HG03439 (cell line): ENCODE measurements around the gene KLK7.

Source experiments
- ATAC-seq: cut with Tn5 transposase; IDR thresholded peaks from one replicate; pipeline ENCODE4 v1.9.1; 2021; ENCODE audit warnings: mild to moderate bottlenecking, moderate library complexity; ENCODE audit not compliant: unreplicated experiment

Gene KLK7

DNA sequence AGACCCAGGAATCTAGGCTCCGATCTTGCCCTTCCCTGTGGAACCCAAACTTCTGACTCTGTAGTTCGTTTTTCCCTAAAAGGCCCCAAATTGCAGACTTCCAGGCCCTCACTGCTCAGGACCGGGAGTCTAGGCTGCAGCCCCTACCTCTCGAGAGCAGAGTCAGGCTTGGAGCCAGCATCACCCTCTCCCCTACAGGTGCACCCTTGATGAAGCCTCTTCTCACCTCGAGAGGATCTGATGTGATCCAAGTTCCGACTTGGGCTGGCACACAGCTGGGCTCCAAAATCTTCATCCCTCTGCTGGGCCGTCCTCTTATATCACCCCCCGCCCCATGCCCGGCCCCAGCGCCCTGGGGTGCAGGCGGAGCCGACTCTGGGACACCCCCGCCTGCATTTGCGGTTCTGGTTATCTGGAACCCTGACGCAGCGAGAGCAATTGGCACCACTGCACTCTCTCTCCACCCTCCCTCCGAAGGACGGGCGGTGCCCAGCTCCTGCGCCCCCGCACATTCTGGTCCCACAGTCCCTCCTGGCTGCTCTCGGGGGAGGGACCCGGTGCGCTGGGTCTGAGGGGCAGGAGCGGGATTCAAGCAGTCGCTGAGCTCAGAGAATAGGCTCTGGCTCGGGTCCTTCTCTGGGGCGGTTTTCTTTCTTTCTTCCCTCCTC is at the start of gene KLK7:
Gene KLK7, minus strand, starts transcription at position 293 of the 668 bp plus-strand sequence. CDS start 1,518 bp downstream, outside the sequence.
- ATAC-seq = no peak

- no peak for ATAC-seq
Observed at GRCh38 chr19:51031880-51032225, 48.1 kb upstream of the KLK7 start.

DNA sequence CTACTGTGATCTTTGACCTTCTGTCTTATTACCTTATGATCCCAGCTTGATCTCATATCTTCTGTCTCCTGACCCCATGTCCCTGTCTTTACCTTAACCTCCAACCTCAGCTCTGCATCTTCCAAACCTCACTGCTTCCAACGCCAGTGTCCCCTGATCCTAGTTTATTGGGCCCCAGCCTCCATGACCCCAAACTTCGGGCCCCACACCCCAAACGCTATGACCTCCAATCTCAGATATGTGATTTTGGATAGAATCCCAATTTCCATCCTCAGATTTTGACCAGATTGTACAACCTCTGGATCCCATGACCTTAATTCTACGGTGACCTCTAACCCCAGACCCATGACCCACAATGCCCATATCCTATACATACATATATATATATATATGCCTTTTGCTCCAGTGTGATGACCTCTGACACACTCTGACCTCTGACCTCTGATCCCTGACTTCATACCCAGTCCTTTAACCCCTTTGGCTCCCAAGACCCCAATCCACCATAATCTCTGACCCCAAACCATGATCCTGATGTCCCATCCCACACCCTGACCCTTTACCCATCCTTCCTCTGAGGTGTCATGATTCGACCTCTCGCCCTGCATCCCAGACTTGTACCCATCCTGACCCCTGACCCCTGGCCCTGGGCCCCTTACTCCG is 47.6 kb upstream of the KLK7 start:
- no peak for ATAC-seq

- ATAC-seq = no peak
Observed at GRCh38 chr19:51030631-51031030, 46.9 kb upstream of the KLK7 start.

DNA sequence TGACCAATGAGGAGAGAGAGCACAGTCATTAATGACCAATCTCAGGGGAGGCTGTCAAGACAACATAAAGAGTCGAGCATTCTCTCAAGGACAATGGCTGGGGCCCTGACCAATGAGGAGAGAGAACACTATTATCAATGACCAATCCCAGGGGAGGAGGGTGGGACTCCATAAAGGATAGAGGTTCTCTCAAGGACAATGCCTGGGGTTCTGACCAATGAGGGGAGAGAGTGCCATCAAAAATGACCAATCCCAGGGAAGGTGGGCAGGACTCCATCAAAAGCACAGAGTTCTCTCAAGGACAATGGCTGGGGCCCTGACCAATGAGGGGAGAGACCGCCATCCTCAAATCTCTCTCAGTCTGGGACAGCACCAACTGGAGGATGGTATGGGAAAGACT is 46.0 kb upstream of the KLK7 start:
- ATAC-seq = no peak

- no peak for ATAC-seq
Observed at GRCh38 chr19:51027873-51028272, 44.2 kb upstream of the KLK7 start.

DNA sequence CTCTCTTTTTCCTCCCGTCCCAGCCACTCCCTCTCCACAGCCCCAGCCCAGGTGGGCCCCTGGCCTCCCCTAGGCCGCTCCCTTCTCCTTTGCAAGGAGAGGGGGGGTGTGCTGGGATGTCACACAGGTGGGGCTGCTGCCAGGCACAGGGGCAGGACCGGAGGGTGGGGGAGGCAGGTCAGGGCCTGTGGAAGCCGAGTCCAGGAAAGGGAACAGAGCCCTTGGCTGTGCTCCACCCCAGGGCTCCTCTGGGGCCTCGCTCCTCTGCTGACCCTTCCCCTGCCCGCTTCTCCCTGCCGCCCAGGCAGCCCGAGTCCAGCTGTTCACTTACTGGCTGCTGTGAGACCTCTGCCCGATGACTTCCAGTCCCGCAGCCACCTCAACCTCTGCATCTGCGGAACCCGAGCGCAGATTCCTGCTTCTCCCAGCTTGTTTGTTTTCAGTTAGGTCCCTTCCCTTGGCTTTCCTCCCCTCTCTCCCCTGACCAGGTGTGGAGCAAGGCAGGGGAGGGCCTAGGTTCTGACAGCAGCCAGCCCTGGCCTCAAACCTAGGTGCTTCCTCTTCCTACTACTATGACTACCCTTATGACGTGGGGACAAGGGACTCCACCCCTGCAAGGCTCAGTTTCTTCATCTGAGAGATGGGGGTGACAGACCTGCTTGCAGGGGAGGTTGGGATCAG is 43.5 kb upstream of the KLK7 start:
- ATAC-seq = no peak

- ATAC-seq = no peak
Observed at GRCh38 chr19:51026554-51026831, 42.8 kb upstream of the KLK7 start, which contains the start of gene KLK11. Gene KLK11, minus strand, starts transcription at chr19:51026616. Its CDS starts 985 bp downstream, at chr19:51025631.

DNA sequence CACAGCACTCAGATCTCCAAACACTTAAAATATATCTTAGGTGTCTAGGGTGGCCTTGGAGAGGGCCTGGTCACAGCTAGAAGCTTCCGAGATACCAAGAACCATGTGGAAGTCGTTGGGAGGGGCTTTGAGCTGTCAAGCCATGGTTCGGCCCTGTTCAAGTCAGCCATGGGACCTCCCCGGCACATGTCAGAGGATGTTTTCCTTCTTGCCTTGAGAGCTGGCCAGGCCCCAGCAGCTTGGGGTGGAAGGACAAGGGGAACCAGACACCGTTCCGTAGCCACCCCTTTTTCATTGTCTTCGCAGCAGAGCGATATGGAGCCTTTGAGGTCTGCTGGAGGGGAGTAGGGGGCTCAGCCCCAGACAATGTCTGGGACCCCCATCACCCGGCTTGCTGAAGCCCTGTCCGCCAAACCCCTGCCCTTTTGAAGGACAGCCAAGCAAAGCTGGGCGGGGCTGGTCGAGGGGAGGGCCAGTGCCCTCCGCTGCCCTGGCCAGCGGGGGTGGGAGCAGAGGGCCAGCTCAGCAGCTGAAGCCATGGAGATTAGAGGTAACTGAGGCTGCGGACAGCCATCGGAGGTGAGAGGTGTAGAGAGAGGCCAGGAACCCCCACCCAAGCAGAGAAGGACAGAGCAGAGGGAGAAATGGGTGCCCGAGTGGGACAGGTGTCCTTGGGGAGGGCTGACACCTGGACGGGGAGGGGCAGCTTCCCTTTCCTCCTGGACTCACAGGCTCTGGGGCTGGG is 42.3 kb upstream of the KLK7 start:
- no peak for ATAC-seq

DNA sequence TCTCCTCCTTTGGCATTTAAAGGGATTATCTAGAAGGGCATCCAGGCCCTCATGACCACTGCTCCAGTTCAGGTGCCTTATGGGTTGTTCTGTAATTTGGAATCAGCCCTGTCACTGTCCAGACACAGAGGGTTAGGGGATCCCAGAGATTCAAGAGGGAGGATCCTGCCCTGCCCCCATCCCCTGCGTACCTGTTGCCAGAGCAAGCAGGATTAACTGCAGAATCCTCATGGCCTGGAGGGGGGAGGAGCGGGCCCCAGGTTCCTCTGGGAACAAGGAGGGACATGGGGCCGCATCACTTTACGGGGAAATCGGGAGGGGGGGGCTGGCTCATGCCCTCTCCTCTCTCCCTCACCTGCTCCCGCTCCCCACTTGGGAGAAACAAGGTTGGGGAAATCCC is 41.7 kb upstream of the KLK7 start:
- ATAC-seq = no peak

DNA sequence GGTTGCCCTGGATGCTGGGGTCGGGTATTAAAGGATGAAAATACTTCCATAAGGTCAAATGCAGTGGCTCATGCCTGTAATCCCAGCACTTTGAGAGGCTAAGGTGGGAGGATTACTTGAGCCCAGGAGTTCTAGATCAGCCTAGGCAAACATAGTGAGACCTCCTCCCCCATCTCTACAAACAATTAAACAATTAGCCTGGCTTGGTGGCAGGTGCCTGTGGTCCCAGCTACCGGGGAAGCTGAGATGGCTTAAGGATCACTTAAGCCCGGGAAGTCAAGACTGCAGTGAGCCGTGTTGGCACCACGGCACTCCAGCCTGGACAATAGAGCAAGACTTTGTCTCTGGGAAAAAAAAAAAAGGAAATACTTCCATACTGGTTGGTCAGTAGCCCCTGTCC is 41.2 kb upstream of the KLK7 start:
- no peak for ATAC-seq

DNA sequence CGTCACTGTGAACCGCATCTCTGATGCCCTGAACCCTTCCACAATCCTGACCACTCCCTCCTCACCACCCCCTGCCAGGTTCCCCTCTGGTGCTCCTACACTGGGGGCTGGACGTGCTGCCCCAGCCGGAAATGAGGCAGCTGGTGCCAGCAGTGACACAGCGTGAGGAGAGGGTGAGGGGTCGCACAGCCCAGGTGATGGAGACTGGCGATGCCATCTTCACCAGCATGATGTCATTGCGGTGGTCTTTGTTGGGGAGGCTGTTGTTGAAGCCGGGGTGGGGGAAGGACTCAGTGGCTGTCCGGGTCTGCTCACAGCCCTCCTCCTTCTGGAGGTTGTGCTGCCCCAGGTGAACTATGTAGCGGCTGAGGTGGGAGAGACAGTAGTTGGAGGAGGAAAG is 40.2 kb upstream of the KLK7 start:
- ATAC-seq = no peak

DNA sequence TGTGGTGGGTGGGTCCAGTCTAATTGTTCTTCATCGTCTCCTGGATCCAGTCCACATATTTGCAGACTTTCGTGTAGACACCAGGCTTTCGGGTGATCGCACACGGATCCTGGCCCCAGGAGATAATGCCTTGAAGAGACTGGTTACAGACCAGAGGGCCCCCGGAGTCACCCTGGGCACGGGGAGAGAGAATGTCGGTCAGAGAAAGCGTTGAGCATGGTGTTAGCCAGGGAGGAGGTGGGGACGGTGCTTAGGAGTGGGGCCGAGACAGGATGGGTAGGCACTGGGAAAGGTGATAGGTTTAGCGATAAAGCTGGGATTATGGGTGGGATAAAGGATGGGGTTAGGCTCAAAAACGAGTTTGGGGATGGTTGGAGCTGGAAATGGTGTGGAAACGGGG is 38.8 kb upstream of the KLK7 start:
- ATAC-seq = no peak

DNA sequence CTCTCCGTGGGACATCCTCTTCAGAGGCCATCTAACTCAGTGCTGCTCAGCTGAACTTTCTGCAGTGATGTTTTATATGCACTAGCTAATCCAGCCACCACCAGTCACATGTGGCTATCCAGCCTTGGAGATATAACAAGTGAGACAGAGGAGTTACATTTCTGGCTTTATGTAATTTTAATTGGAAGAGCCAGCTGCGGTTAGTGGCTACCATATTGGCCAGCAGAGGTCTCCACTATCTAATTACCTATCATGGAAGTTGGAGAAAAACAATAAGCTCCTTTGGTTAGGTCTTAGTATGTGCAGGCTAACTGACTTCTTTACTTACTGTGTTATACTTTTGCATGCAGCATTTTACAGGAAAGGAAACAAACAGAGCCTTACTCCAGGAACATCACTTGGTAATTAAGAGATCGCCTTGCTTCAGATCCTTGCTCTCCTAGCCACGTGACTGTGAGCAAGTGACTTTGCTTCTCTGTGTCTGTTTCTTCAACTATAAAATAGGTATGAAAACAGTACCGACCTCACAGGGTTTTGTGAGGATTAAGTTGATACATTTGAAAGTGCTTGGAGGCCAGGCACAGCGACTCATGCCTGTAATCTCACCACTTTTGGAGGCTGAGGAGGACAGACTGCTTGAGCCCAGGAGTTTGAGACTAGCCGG is 37.4 kb upstream of the KLK7 start:
- ATAC-seq = no peak

GRCh38 chr19:51019544-51019925 is 35.8 kb upstream of the KLK7 start, which contains the start of gene KLK10:
Gene KLK10, minus strand, starts transcription at chr19:51019709. Its CDS starts 579 bp downstream, at chr19:51019130.
- ATAC-seq = no peak

GRCh38 chr19:51018745-51019543 is 35.2 kb upstream of the KLK7 start:
- no peak for ATAC-seq

GRCh38 chr19:51016798-51017683 is 33.3 kb upstream of the KLK7 start:
- ATAC-seq = no peak

DNA sequence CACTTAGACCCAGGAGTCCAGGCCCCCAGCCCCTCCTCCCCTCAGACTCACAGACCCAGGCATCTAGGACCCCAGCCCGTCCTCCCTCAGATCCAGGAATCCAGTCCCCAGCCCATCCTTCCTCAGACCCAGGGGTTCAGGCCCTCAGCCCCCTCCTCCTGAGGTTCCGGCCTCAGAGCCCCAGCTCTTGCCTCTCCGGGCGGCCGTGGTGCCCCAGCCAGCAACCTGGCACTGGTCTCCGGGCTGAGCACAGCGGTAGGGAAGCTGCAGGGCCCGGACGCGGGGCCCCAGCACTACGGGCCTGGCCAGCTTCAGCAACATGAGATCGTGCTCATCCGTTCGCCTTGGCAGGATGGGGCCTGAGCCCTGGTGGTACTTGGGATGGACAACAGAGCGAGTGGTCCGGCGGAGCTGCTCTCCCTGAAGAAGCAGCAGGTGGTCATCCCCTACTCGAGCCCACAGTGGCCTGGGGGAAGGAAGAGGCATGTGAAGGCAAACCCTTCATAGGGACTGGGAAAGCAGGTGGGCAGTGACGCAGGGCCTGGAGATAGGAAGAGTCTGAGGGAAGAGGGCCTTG is 32.1 kb upstream of the KLK7 start:
- ATAC-seq = no peak

DNA sequence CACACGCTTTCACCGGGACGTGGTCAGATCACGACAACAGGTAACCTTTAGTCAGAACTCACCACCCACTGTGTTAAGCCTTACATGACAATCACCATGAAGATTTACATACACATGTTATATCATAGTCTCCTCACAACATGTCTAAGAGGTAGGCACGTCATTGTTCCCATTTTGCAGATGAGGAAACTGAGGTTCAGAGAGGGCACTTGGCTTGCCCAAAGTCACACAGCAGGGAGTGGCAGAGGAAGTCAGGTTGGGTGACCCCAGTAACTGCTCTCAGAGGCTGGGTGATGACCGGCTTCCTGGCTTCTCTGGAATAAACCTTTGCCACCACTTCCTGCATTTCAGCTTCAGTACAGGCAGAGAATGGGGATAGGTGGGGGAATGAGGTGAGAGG is 30.5 kb upstream of the KLK7 start:
- no peak for ATAC-seq
